Fibroblast of lung (primary cell): Measurements from ENCODE around the gene PILRB. TPM values are rescaled to one million over a fixed set of nuclear protein-coding genes. Genes with fewer than 3 reads are reported as not detected.

Experiments
- DNase-seq, 2 donors: peaks; one replicate each; pipeline versions ENCODE4 v3.0.0 to v3.0.0-alpha.2; 2010; ENCODE audit warnings: low read depth in 2 of 2
- H2AFZ ChIP-seq: 2 replicates; pipeline ENCODE4 v1.5.1; 2012; ENCODE audit warnings: low read length, control low read depth, inconsistent platforms
- H3K27ac ChIP-seq: 2 replicates; pipeline ENCODE4 v1.5.1; 2011; ENCODE audit warnings: low read length, control low read depth; ENCODE audit not compliant: insufficient read depth
- H3K27me3 ChIP-seq: 2 replicates; pipeline ENCODE4 v1.5.1; 2011; ENCODE audit warnings: mild to moderate bottlenecking, low read length; ENCODE audit not compliant: control insufficient read depth, insufficient read depth
- H3K36me3 ChIP-seq: 2 replicates; pipeline ENCODE4 v1.5.1; 2011; ENCODE audit warnings: low read length; ENCODE audit not compliant: control insufficient read depth, insufficient read depth
- H3K4me1 ChIP-seq: 2 replicates; pipeline ENCODE4 v1.5.1; 2011; ENCODE audit warnings: low read length; ENCODE audit not compliant: control insufficient read depth, insufficient read depth; ENCODE audit errors: extremely low read depth
- H3K4me2 ChIP-seq: 2 replicates; pipeline ENCODE4 v1.5.1; 2011; ENCODE audit warnings: low read length, control low read depth; ENCODE audit not compliant: insufficient read depth; ENCODE audit errors: extremely low read depth
- H3K4me3 ChIP-seq, 4 experiments: fragments of 200-600 bp in 1 of 4; sonication (generic) in 1 of 4; replicated peaks in 1 of 4; 2 replicates each; pipeline ENCODE4 v1.5.1; 2011 to 2016; ENCODE audit warnings: low read length in 4 of 4, low read depth in 3 of 4, mild to moderate bottlenecking in 3 of 4, control low read depth in 2 of 4, inconsistent platforms in 1 of 4, mixed read lengths in 1 of 4; ENCODE audit not compliant: insufficient read depth in 1 of 4; ENCODE audit errors: control extremely low read depth in 1 of 4
- H3K79me2 ChIP-seq: 2 replicates; pipeline ENCODE4 v1.5.1; 2012; ENCODE audit warnings: mild to moderate bottlenecking, low read length, inconsistent platforms; ENCODE audit not compliant: control insufficient read depth, insufficient read depth
- H3K9ac ChIP-seq: 2 replicates; pipeline ENCODE4 v1.5.1; 2011; ENCODE audit warnings: mild to moderate bottlenecking, low read length, control low read depth; ENCODE audit not compliant: insufficient read depth
- H3K9me3 ChIP-seq: 2 replicates; pipeline ENCODE4 v1.5.1; 2012; ENCODE audit warnings: low read depth, low read length; ENCODE audit not compliant: control insufficient read depth, insufficient read depth
- H4K20me1 ChIP-seq: 2 replicates; pipeline ENCODE4 v1.5.1; 2011; ENCODE audit warnings: low read length; ENCODE audit not compliant: control insufficient read depth, insufficient read depth; ENCODE audit errors: extremely low read depth
- CTCF ChIP-seq, 2 donors: IDR thresholded peaks in 1 of 2; conservative IDR thresholded peaks in 1 of 2; 1 replicate in 1 of 2; 2 replicates in 1 of 2; pipeline ENCODE4 v1.5.1; 2011 to 2012; ENCODE audit warnings: low read length in 2 of 2, control low read depth in 1 of 2, inconsistent platforms in 1 of 2, low read depth in 1 of 2, mild to moderate bottlenecking in 1 of 2
- EZH2 ChIP-seq: IDR thresholded peaks from 2 replicates; pipeline ENCODE4 v1.5.1; 2012; ENCODE audit warnings: low read length, control low read depth, mild to moderate bottlenecking; ENCODE audit errors: missing control alignments
- polyA plus RNA-seq, 2 donors: library from polyadenylated mRNA; depleted of rRNA in 1 of 2; stranded (reverse) in 1 of 2; unstranded in 1 of 2; fragments of >200 nt; gene quantifications; 2 replicates each; pipeline ENCODE4 v1.2.1, GENCODE V29; 2011 to 2012; ENCODE audit warnings: missing spikeins in 1 of 2
- total RNA-seq: library from RNA; depleted of rRNA; stranded (reverse); fragments of >200 nt; gene quantifications from 2 replicates; pipeline ENCODE4 v1.2.1, GENCODE V29; 2014

The PILRB gene
- total and polyA plus RNA-seq, 2 donors (not counting 1 experiment from before 2014, with no cell fraction given): 4.3 to 6.5 TPM

GRCh38 chr7:100402241-100402640 is 44.3 kb downstream of the PILRB start:
- Histone ChIP-seq H4K20me1 (no peaks in the 10 kb centered on the region), H3K9ac (no peak overlapping the region), H3K4me3 (no peak overlapping the region), H3K36me3 (no peaks in the 10 kb centered on the region), H3K4me2 (no peak overlapping the region), H3K27me3 (peaks cover 2% of the 10 kb centered on the region), H3K4me1 (no peaks in the 10 kb centered on the region), H3K9me3 (no peaks in the 10 kb centered on the region), H3K79me2 (no peaks in the 10 kb centered on the region), H3K27ac (no peak overlapping the region), H2AFZ (no peak overlapping the region)
- TF ChIP-seq CTCF (conservative IDR thresholded peaks at IDR 0.05 in 1 of 2, IDR thresholded peaks at IDR 0.05 in 1 of 2; ENCODE audit: low read depth in 1 of 2, low read length in 2 of 2) (no peak), EZH2 (no peak)
- DNase-seq: no peak

- H3K27me3 ChIP-seq: peaks cover 11% of the 10 kb centered on the region
- H3K4me2 ChIP-seq: no peak overlapping the region
- no peaks in the 10 kb centered on the region for H4K20me1 ChIP-seq
- no peaks in the 10 kb centered on the region for H3K4me1 ChIP-seq
- peak; percentile 22 to 83 for DNase-seq
- H3K9me3 ChIP-seq: no peaks in the 10 kb centered on the region
- H3K79me2 ChIP-seq: no peaks in the 10 kb centered on the region
- H3K4me3 ChIP-seq: no peak overlapping the region
- H2AFZ ChIP-seq: no peak overlapping the region
- H3K9ac ChIP-seq: no peak overlapping the region
- TF ChIP-seq CTCF (conservative IDR thresholded peaks at IDR 0.05 in 1 of 2, IDR thresholded peaks at IDR 0.05 in 1 of 2; ENCODE audit: low read depth in 1 of 2, low read length in 2 of 2) (no peak), EZH2 (no peak)
- H3K36me3 ChIP-seq: no peaks in the 10 kb centered on the region
- H3K27ac ChIP-seq: no peak overlapping the region
Observed at GRCh38 chr7:100406767-100407166, 48.9 kb downstream of the PILRB start.

GRCh38 chr7:100407285-100408180 is 49.6 kb downstream of the PILRB start:
- Histone ChIP-seq H3K27ac (no peak overlapping the region), H2AFZ (no peak overlapping the region), H4K20me1 (no peaks in the 10 kb centered on the region), H3K36me3 (no peaks in the 10 kb centered on the region), H3K9ac (no peak overlapping the region), H3K27me3 (peaks cover 11% of the 10 kb centered on the region), H3K4me3 (no peak overlapping the region), H3K9me3 (no peaks in the 10 kb centered on the region), H3K4me2 (no peak overlapping the region), H3K79me2 (no peaks in the 10 kb centered on the region), H3K4me1 (no peaks in the 10 kb centered on the region)
- TF ChIP-seq EZH2 (no peak), CTCF (conservative IDR thresholded peaks at IDR 0.05 in 1 of 2, IDR thresholded peaks at IDR 0.05 in 1 of 2; ENCODE audit: low read depth in 1 of 2, low read length in 2 of 2) (peak; percentile 73 to 83)
- DNase-seq: peak; percentile 73 to 81
